Nephron progenitor cell (in vitro differentiated cells): Measurements from ENCODE around the gene ABCC11.

ENCODE experiments used
- DNase-seq: peaks from one replicate; pipeline ENCODE4 v3.0.0; 2021
- H3K27ac Mint-ChIP-seq: 2 replicates; pipeline ENCODE4 v1.8.0; 2021; ENCODE audit warnings: mild to moderate bottlenecking, moderate library complexity, mixed read lengths
- H3K27me3 Mint-ChIP-seq: 2 replicates; pipeline ENCODE4 v1.8.0; 2021; ENCODE audit warnings: mild to moderate bottlenecking, low read depth, mixed read lengths; ENCODE audit not compliant: poor library complexity
- H3K36me3 Mint-ChIP-seq: 2 replicates; pipeline ENCODE4 v1.8.0; 2021; ENCODE audit warnings: low read depth, mixed read lengths
- H3K4me1 Mint-ChIP-seq: 2 replicates; pipeline ENCODE4 v1.8.0; 2021; ENCODE audit warnings: mixed read lengths
- H3K4me3 Mint-ChIP-seq: 2 replicates; pipeline ENCODE4 v1.8.0; 2021; ENCODE audit warnings: mild to moderate bottlenecking, moderate library complexity, mixed read lengths
- H3K9me3 Mint-ChIP-seq: 2 replicates; pipeline ENCODE4 v1.8.0; 2021; ENCODE audit warnings: mild to moderate bottlenecking, moderate library complexity, mixed read lengths
- CTCF ChIP-seq: fragments of 200-600 bp; sonication (generic); IDR thresholded peaks from 2 replicates; pipeline ENCODE4 v1.5.0; 2021; ENCODE audit warnings: antibody characterized with exemption

The ABCC11 gene

GRCh38 chr16:48232493-48233040 is 14.8 kb downstream of the ABCC11 start:
- Mint-ChIP-seq H3K27me3 (peaks cover 5% of the 10 kb centered on the region), H3K9me3 (no peaks in the 10 kb centered on the region), H3K4me1 (no peaks in the 10 kb centered on the region)

GRCh38 chr16:48231727-48232492 is 15.4 kb downstream of the ABCC11 start:
- Mint-ChIP-seq H3K9me3 (no peaks in the 10 kb centered on the region), H3K27ac (no peak overlapping the region), H3K27me3 (peaks cover 5% of the 10 kb centered on the region), H3K4me3 (no peak overlapping the region), H3K4me1 (no peaks in the 10 kb centered on the region), H3K36me3 (no peaks in the 10 kb centered on the region)
- TF ChIP-seq CTCF, result peak; percentile 46
- DNase-seq, result peak; percentile 28

More at GRCh38 chr16:48232493-48233040, 14.8 kb downstream of the ABCC11 start:
- H3K4me3 Mint-ChIP-seq, result no peak overlapping the region
- DNase-seq, result no peak
- TF ChIP-seq CTCF, result no peak
- no peaks in the 10 kb centered on the region for H3K36me3 Mint-ChIP-seq
- no peak overlapping the region for H3K27ac Mint-ChIP-seq

- no peak for TF ChIP-seq CTCF
- DNase-seq, result no peak
- no peak overlapping the region for H3K4me3 Mint-ChIP-seq
- H3K27ac Mint-ChIP-seq, result no peak overlapping the region
- no peaks in the 10 kb centered on the region for H3K9me3 Mint-ChIP-seq
- H3K27me3 Mint-ChIP-seq, result peaks cover 20% of the 10 kb centered on the region
- no peaks in the 10 kb centered on the region for H3K36me3 Mint-ChIP-seq
- peaks cover 5% of the 10 kb centered on the region for H3K4me1 Mint-ChIP-seq
Observed at GRCh38 chr16:48225456-48225855, 21.9 kb downstream of the ABCC11 start.

- no peak for DNase-seq
- Mint-ChIP-seq H3K4me3 (no peak overlapping the region), H3K27ac (no peak overlapping the region), H3K27me3 (peaks cover 20% of the 10 kb centered on the region), H3K36me3 (no peaks in the 10 kb centered on the region), H3K4me1 (peaks cover 5% of the 10 kb centered on the region), H3K9me3 (no peaks in the 10 kb centered on the region)
- no peak for TF ChIP-seq CTCF
Observed at GRCh38 chr16:48223490-48223889, 23.8 kb downstream of the ABCC11 start.

- no peaks in the 10 kb centered on the region for H3K36me3 Mint-ChIP-seq
- no peaks in the 10 kb centered on the region for H3K9me3 Mint-ChIP-seq
- TF ChIP-seq CTCF, result no peak
- H3K4me1 Mint-ChIP-seq, result peaks cover 5% of the 10 kb centered on the region
- DNase-seq, result no peak
- peaks cover 23% of the 10 kb centered on the region for H3K27me3 Mint-ChIP-seq
- no peak overlapping the region for H3K4me3 Mint-ChIP-seq
- no peak overlapping the region for H3K27ac Mint-ChIP-seq
Observed at GRCh38 chr16:48220891-48221290, 26.4 kb downstream of the ABCC11 start.

GRCh38 chr16:48218473-48218872 is 28.9 kb downstream of the ABCC11 start:
- no peak overlapping the region for H3K27ac Mint-ChIP-seq
- H3K4me1 Mint-ChIP-seq, result peaks cover 5% of the 10 kb centered on the region
- DNase-seq, result no peak
- no peak for TF ChIP-seq CTCF
- H3K9me3 Mint-ChIP-seq, result no peaks in the 10 kb centered on the region
- no peak overlapping the region for H3K4me3 Mint-ChIP-seq
- H3K27me3 Mint-ChIP-seq, result peaks cover 14% of the 10 kb centered on the region
- H3K36me3 Mint-ChIP-seq, result no peaks in the 10 kb centered on the region
